CD14-positive monocyte (primary cell): Measurements from ENCODE around the gene PLA2G2C. TPM values are rescaled to one million over a fixed set of nuclear protein-coding genes. Genes with fewer than 3 reads are reported as not detected.

Experiments
- DNase-seq, 3 donors: peaks; one replicate each; pipeline ENCODE4 v3.0.0-alpha.2; 2011 to 2022
- H2AFZ ChIP-seq: 2 replicates; pipeline ENCODE4 v1.6.0; 2012; ENCODE audit warnings: mild to moderate bottlenecking, low read depth, low read length, inconsistent platforms; ENCODE audit not compliant: insufficient read depth, poor library complexity, severe bottlenecking
- H3K27ac ChIP-seq, 2 donors: 1 replicate in 1 of 2; 2 replicates in 1 of 2; pipeline ENCODE4 v1.5.1; 2012 to 2013; ENCODE audit warnings: low read length in 2 of 2, control low read depth in 1 of 2, inconsistent platforms in 1 of 2, low read depth in 1 of 2, mild to moderate bottlenecking in 1 of 2
- H3K27me3 ChIP-seq, 2 donors: one replicate each; pipeline versions ENCODE4 v1.6.0 to v1.6.1; 2011 to 2013; ENCODE audit warnings: low read length in 2 of 2; ENCODE audit not compliant: control insufficient read depth in 2 of 2, insufficient read depth in 2 of 2
- H3K36me3 ChIP-seq, 2 donors: replicated peaks in 1 of 2; 1 replicate in 1 of 2; 2 replicates in 1 of 2; pipeline versions ENCODE4 v1.5.1 to v1.6.1; 2012 to 2013; ENCODE audit warnings: low read length in 2 of 2, control low read depth in 1 of 2, inconsistent platforms in 1 of 2, mild to moderate bottlenecking in 1 of 2; ENCODE audit not compliant: insufficient read depth in 2 of 2, control insufficient read depth in 1 of 2
- H3K4me1 ChIP-seq, 2 donors: 1 replicate in 1 of 2; 2 replicates in 1 of 2; pipeline versions ENCODE4 v1.5.1 to v1.6.1; 2012 to 2013; ENCODE audit warnings: low read length in 2 of 2, control low read depth in 1 of 2, inconsistent platforms in 1 of 2, mild to moderate bottlenecking in 1 of 2, moderate library complexity in 1 of 2; ENCODE audit not compliant: insufficient read depth in 2 of 2, control insufficient read depth in 1 of 2
- H3K4me2 ChIP-seq: replicated peaks from 2 replicates; pipeline ENCODE3; 2012; ENCODE audit warnings: low read length, moderate library complexity, mild to moderate bottlenecking; ENCODE audit not compliant: poor library complexity, severe bottlenecking; ENCODE audit errors: extremely low read depth
- H3K4me3 ChIP-seq, 3 experiments: fragments of 200-600 bp in 1 of 3; sonication (generic) in 1 of 3; replicated peaks in 1 of 3; 1 replicate in 2 of 3; 2 replicates in 1 of 3; pipeline ENCODE4 v1.5.1; 2011 to 2013; ENCODE audit warnings: low read length in 3 of 3, mild to moderate bottlenecking in 3 of 3, control low read depth in 2 of 3, low read depth in 2 of 3, inconsistent platforms in 1 of 3, moderate library complexity in 1 of 3
- H3K79me2 ChIP-seq: 2 replicates; pipeline ENCODE4 v1.6.0; 2012; ENCODE audit warnings: mild to moderate bottlenecking, control low read depth, inconsistent platforms, low read length, moderate library complexity; ENCODE audit not compliant: insufficient read depth
- H3K9ac ChIP-seq: 2 replicates; pipeline ENCODE4 v1.6.0; 2017; ENCODE audit warnings: low read length, mild to moderate bottlenecking; ENCODE audit not compliant: insufficient read depth, poor library complexity, severe bottlenecking
- H3K9me3 ChIP-seq, 2 donors: replicated peaks in 1 of 2; 1 replicate in 1 of 2; 2 replicates in 1 of 2; pipeline versions ENCODE4 v1.5.1 to v1.6.1; 2012 to 2013; ENCODE audit warnings: low read length in 2 of 2, control low read depth in 1 of 2; ENCODE audit not compliant: control insufficient read depth in 1 of 2, insufficient read depth in 1 of 2
- H4K20me1 ChIP-seq: 2 replicates; pipeline ENCODE4 v1.6.0; 2012; ENCODE audit warnings: mild to moderate bottlenecking, low read length, control low read depth, moderate library complexity; ENCODE audit not compliant: insufficient read depth
- H3K27ac Mint-ChIP-seq, 7 donors: one replicate each; pipeline ENCODE4 v1.8.0; 2020; ENCODE audit warnings: mild to moderate bottlenecking in 7 of 7, mixed read lengths in 7 of 7, moderate library complexity in 6 of 7, inconsistent platforms in 2 of 7
- H3K27me3 Mint-ChIP-seq, 3 donors: one replicate each; pipeline ENCODE4 v1.8.0; 2021 to 2022; ENCODE audit warnings: low read depth in 3 of 3, mild to moderate bottlenecking in 3 of 3, mixed read lengths in 3 of 3, moderate library complexity in 3 of 3, inconsistent platforms in 1 of 3
- H3K36me3 Mint-ChIP-seq, 2 donors: one replicate each; pipeline ENCODE4 v1.8.0; 2020; ENCODE audit warnings: mixed read lengths in 2 of 2, inconsistent platforms in 1 of 2, mild to moderate bottlenecking in 1 of 2
- H3K4me1 Mint-ChIP-seq: one replicate; pipeline ENCODE4 v1.8.0; 2020; ENCODE audit warnings: mild to moderate bottlenecking, mixed read lengths
- H3K4me3 Mint-ChIP-seq, 2 donors: one replicate each; pipeline ENCODE4 v1.8.0; 2020; ENCODE audit warnings: mild to moderate bottlenecking in 2 of 2, mixed read lengths in 2 of 2, moderate library complexity in 1 of 2
- H3K9me3 Mint-ChIP-seq, 7 donors: one replicate each; pipeline ENCODE4 v1.8.0; 2020 to 2022; ENCODE audit warnings: mixed read lengths in 7 of 7, mild to moderate bottlenecking in 6 of 7, moderate library complexity in 6 of 7, inconsistent platforms in 2 of 7
- WGBS: methylation state at CpG from one replicate; pipeline ENCODE4 v1.1.5; 2013; ENCODE audit warnings: missing lambda C conversion rate; ENCODE audit not compliant: insufficient coverage; 5-methylcytosine and 5-hydroxymethylcytosine counted together
- intact Hi-C, 2 donors: fragments of 100-400 bp; cut with micrococcal nuclease; formaldehyde crosslinking; loops; one replicate each; pipeline versions ENCODE4 v1.15.0 to v1.15.1; 2023
- polyA plus RNA-seq, 3 donors: library from polyadenylated mRNA; depleted of rRNA in 1 of 3; unstranded in 2 of 3; stranded (reverse) in 1 of 3; fragments of 300-500 nt in 2 of 3; fragments of >200 nt in 1 of 3; fragmentation: Illumina TruSeq in 2 of 3; gene quantifications; 1 replicate in 2 of 3; 2 replicates in 1 of 3; pipeline ENCODE4 v1.2.3, GENCODE V29; 2012 to 2021
- TF ChIP-seq, protein P1 (sequence below): fragments of 200-600 bp; IDR thresholded peaks from one replicate; pipeline ENCODE4 v1.8.0; 2022; ENCODE audit warnings: antibody characterized with exemption, mild to moderate bottlenecking

PLA2G2C gene
- polyA plus RNA-seq, 3 donors = 0.07 to 0.40 TPM; not detected in 1

- peaks cover 22% of the 10 kb centered on the region for H3K4me1 Mint-ChIP-seq
- WGBS = 100% methylated on average over 1 of the region's 4 CpGs
Measured at GRCh38 chr1:20189664-20190063, 3.3 kb upstream of the PLA2G2C start.

GRCh38 chr1:20188455-20188817 is 2.1 kb upstream of the PLA2G2C start:
- Histone ChIP-seq H3K4me3 (no peak overlapping the region), H2AFZ (no peak overlapping the region), H3K4me1 (peaks cover 20 to 23% of the 10 kb centered on the region in 2 donors), H3K4me2 (no peak overlapping the region), H3K9ac (no peak overlapping the region), H3K27ac (no peak overlapping the region), H3K9me3 (no peaks in the 10 kb centered on the region), H4K20me1 (no peaks in the 10 kb centered on the region), H3K27me3 (peaks cover 41 to 54% of the 10 kb centered on the region in 2 donors), H3K79me2 (no peaks in the 10 kb centered on the region), H3K36me3 (no peaks in the 10 kb centered on the region)
- intact Hi-C loops = no loop called here
- TF ChIP-seq, protein P1, sequence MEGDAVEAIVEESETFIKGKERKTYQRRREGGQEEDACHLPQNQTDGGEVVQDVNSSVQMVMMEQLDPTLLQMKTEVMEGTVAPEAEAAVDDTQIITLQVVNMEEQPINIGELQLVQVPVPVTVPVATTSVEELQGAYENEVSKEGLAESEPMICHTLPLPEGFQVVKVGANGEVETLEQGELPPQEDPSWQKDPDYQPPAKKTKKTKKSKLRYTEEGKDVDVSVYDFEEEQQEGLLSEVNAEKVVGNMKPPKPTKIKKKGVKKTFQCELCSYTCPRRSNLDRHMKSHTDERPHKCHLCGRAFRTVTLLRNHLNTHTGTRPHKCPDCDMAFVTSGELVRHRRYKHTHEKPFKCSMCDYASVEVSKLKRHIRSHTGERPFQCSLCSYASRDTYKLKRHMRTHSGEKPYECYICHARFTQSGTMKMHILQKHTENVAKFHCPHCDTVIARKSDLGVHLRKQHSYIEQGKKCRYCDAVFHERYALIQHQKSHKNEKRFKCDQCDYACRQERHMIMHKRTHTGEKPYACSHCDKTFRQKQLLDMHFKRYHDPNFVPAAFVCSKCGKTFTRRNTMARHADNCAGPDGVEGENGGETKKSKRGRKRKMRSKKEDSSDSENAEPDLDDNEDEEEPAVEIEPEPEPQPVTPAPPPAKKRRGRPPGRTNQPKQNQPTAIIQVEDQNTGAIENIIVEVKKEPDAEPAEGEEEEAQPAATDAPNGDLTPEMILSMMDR = no peak
- H3K4me1 Mint-ChIP-seq = peaks cover 28% of the 10 kb centered on the region
- no peak for DNase-seq
- H3K36me3 Mint-ChIP-seq = peaks cover 0 to 5% of the 10 kb centered on the region in 2 donors
- peak overlapping the region in 1 of 7 donors; percentile 28 for H3K27ac Mint-ChIP-seq
- peaks cover 0 to 10% (median 4%) of the 10 kb centered on the region in 7 donors for H3K9me3 Mint-ChIP-seq
- WGBS = 50% methylated on average over 3 of the region's 4 CpGs
- peaks cover 54 to 69% (median 68%) of the 10 kb centered on the region in 3 donors for H3K27me3 Mint-ChIP-seq
- H3K4me3 Mint-ChIP-seq = peak overlapping the region in 1 of 2 donors; percentile 18

More at GRCh38 chr1:20189664-20190063, 3.3 kb upstream of the PLA2G2C start:
- no peaks in the 10 kb centered on the region for H3K79me2 ChIP-seq
- no peaks in the 10 kb centered on the region for H4K20me1 ChIP-seq
- no peak for DNase-seq
- peaks cover 41 to 68% (median 59%) of the 10 kb centered on the region in 3 donors for H3K27me3 Mint-ChIP-seq
- H3K9ac ChIP-seq = no peak overlapping the region
- peaks cover 0 to 10% (median 4%) of the 10 kb centered on the region in 7 donors for H3K9me3 Mint-ChIP-seq
- TF ChIP-seq, protein P1 = no peak
- H3K4me2 ChIP-seq = no peak overlapping the region
- H3K4me3 Mint-ChIP-seq = peak overlapping the region in 1 of 2 donors; percentile 36
- peaks cover 0 to 5% of the 10 kb centered on the region in 2 donors for H3K36me3 Mint-ChIP-seq
- H3K4me1 ChIP-seq = peaks cover 18 to 20% of the 10 kb centered on the region in 2 donors
- no peaks in the 10 kb centered on the region for H3K36me3 ChIP-seq
- no peak overlapping the region for H3K4me3 ChIP-seq
- peaks cover 41 to 48% of the 10 kb centered on the region in 2 donors for H3K27me3 ChIP-seq
- intact Hi-C loops = loop anchor here (5.0 kb wide), 2 partner anchors 87 to 267 kb away; partner anchors contain the start of gene PLA2G2E (in 1 of the 2)
- H3K27ac ChIP-seq = no peak overlapping the region
- H3K27ac Mint-ChIP-seq = no peak overlapping the region
- H3K9me3 ChIP-seq = no peaks in the 10 kb centered on the region
- no peak overlapping the region for H2AFZ ChIP-seq
